HG02973 (cell line): Measurements from ENCODE around the gene TMCC2.
"Not testable (repeated sequence)": the region's sequence is repeated elsewhere in the genome, so short reads cannot be mapped to it uniquely, and the experiment has no call there.

Experiments used
- ATAC-seq: cut with Tn5 transposase; IDR thresholded peaks from one replicate; pipeline ENCODE4 v1.9.1; 2021; ENCODE audit warnings: moderate library complexity; ENCODE audit not compliant: unreplicated experiment

TMCC2 gene, protein sequence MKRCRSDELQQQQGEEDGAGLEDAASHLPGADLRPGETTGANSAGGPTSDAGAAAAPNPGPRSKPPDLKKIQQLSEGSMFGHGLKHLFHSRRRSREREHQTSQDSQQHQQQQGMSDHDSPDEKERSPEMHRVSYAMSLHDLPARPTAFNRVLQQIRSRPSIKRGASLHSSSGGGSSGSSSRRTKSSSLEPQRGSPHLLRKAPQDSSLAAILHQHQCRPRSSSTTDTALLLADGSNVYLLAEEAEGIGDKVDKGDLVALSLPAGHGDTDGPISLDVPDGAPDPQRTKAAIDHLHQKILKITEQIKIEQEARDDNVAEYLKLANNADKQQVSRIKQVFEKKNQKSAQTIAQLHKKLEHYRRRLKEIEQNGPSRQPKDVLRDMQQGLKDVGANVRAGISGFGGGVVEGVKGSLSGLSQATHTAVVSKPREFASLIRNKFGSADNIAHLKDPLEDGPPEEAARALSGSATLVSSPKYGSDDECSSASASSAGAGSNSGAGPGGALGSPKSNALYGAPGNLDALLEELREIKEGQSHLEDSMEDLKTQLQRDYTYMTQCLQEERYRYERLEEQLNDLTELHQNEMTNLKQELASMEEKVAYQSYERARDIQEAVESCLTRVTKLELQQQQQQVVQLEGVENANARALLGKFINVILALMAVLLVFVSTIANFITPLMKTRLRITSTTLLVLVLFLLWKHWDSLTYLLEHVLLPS

GRCh38 chr1:205227584-205228013, at the start of gene TMCC2:
Gene TMCC2, plus strand, starts transcription at chr1:205227946. Its CDS starts 619 bp downstream, at chr1:205228565.
- ATAC-seq, result no peak

- ATAC-seq, result no peak
Measured at GRCh38 chr1:205179842-205180241, 47.9 kb upstream of the TMCC2 start.

- not testable (repeated sequence) for ATAC-seq
Measured at GRCh38 chr1:205180331-205180730, 47.4 kb upstream of the TMCC2 start.

DNA sequence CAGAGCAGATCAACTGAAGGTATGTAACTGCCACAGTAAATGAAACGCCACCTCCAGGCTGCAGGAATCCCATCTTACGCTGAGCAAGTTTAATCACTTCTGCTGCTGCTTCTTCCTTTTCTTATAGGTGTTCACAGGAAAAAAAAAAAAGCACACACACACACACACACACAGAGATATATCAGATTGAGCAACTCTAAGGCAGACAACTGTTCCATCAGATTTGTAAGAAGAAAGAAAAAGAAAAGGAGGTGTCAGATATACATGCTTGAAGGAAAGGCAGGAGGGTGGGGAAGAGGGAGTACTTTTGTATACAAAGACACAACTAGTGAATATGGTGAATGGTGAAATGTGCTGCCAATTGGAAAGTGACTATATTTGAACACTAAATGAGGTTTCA, 44.8 kb upstream of the TMCC2 start:
- ATAC-seq, result no peak

- ATAC-seq, result no peak
Measured at GRCh38 chr1:205183676-205184335, 43.9 kb upstream of the TMCC2 start.

- no peak for ATAC-seq
Measured at GRCh38 chr1:205186191-205186590, 41.6 kb upstream of the TMCC2 start.

GRCh38 chr1:205187420-205187819, 40.3 kb upstream of the TMCC2 start:
- ATAC-seq, result no peak

DNA sequence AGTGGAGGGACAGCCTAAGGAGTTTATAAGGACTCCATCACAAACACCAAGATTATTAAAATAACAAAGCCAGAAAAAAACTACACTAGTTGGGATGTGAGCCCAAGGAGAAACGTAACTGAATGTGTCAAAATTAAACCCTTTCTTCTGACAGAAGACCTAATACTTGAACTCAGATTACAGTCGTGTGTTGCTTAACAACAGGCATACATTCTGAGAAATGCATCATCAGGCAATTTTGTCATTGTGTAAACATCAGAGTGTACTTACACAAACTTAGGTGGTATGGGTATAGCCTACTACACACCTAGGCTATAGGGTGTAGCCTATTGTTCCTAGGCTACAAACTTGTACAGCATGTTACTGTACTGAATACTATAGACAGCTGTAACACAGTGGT, 39.6 kb upstream of the TMCC2 start:
- no peak for ATAC-seq

DNA sequence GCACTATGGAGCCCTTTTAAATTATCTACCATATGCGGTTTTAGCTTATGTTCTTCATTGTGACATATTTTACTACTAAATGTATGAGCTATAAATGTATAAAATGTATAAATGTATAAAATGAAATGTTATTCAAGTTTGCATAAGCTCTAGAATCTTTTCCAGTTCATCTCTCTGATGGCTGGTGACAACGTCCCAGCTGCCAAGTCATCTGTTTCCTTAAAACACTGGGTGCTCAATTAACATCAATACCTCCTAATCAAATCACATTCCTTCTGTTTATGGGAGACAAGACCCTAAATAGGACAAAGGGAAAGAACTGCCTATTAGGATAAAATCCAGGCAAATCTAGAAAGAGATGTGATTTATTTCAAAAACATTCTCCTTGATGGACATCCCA, 39.1 kb upstream of the TMCC2 start:
- ATAC-seq, result no peak

DNA sequence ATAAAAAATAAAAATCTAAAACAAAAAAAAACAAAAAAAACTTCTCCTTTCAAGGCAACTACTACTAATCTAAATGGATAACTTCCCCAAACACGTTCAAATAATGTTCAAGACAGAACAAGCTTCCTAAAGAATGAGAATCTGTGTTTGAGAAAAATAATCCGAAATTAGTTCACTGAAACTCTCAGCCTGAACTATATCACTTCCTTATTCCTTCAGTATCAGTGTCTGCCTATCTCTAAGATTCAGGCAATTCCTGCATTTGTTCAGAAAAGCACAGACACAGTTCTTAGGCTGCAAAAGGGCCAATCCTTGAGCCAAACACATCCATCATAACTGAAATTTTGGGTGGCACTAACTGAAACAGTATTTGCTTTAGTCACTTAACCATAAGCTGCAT, 38.6 kb upstream of the TMCC2 start:
- no peak for ATAC-seq

GRCh38 chr1:205190845-205191577, 36.7 kb upstream of the TMCC2 start:
- ATAC-seq, result no peak

- no peak for ATAC-seq
Measured at GRCh38 chr1:205191622-205192021, 36.1 kb upstream of the TMCC2 start.

DNA sequence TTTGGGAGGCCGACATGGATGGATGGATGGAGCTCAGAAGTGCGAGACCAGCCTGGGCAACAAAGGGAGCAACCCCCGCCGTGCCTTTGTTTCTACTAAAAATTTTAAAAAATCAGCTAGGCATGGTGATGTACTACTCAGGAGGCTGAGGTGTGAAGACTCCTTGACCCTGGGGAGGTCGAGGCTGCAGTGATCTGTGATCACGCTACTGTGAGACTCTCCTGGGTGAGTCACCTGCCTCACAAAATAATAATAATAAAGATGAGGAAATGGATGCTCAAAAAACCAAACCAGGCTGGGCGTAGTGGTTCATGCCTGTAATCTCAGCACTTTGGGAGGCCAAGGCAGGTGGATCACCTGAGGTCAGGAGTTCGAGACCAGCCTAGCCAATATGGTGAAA, 35.5 kb upstream of the TMCC2 start:
- ATAC-seq, result no peak

- ATAC-seq, result no peak
Measured at GRCh38 chr1:205199090-205199930, 28.4 kb upstream of the TMCC2 start.

DNA sequence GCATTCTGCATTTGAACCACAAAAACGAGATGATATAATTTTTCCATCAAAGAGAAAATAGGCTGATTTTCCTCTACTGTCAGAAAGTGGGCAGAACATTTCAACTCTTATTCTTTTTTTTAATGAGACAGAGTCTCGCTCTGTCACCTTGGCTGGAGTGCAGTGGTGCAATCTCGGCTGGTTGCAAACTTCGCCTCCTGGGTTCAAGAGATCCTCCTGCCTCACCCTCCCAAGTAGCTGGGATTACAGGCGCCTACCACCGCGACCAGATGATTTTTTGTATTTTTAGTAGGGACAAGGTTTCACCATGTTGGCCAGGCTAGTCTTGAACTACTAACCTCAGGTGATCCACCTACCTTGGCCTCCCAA, 27.8 kb upstream of the TMCC2 start:
- ATAC-seq, result no peak

- no peak for ATAC-seq
Measured at GRCh38 chr1:205204552-205204951, 23.2 kb upstream of the TMCC2 start.

- no peak for ATAC-seq
Measured at GRCh38 chr1:205205055-205205454, 22.7 kb upstream of the TMCC2 start.

GRCh38 chr1:205208811-205209210, 18.9 kb upstream of the TMCC2 start:
- ATAC-seq, result no peak

DNA sequence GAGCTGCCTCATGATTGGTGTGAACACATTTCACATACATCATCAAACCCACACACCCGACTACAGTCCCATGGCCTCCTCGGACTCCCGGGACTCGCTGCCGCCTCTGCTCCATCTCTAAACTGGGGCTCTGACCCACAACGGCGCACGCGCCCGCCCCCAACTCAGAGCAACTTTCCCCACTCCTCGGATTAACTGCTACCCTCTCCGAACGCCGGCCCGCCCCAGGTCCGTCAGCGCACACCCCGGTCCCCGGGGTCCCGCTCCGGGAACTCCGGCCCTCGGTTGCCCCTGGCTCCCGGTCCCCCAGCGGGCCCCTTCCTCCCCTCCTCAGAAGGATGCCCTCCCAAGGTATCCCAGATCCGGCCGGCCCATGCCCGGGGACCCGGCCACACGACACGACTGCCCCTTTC, 17.0 kb upstream of the TMCC2 start:
- no peak for ATAC-seq

DNA sequence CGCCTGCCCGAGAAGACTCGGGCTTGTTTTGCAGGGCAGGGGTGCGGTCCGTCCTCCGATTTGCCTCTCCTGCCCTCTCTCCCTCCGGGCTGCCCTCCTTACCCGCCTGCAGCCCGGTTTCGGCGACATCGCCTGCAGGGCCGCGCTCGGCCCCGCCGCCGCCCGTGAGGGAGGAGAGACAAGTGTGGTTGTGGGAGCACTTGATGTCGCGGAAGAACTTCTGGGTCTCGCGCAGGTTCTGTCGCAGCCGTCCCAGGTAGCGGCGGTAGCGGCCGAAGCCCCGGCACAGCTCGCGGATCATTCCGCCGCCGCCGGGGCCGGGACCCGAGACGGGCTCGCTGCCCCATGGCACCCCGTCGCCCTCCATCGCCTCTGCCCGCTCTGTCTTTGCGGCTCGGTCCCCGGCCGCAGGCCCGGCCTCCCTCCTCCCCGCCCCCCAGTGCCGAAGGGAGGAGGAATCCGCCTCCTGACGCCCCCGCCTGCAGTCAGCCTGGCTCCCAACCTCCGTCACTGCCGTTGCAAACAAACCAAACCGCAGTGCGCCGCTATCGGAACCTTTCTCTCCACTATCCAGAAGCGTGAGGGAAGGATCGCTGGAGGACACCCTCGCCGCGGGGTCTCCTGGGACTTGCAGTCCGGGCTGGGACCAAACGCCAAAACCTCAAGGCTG, 16.4 kb upstream of the TMCC2 start, which contains the start of gene DSTYK:
Gene DSTYK (minus strand): TSS at position 534 of the 670 bp plus-strand sequence. CDS start 167 bp downstream, at position 367.
- ATAC-seq, result peak; percentile 78
